Body of pancreas (tissue), 4 donors: ENCODE data around the gene GOLGA1. TPM values are rescaled to one million over a fixed set of nuclear protein-coding genes. Genes with fewer than 3 reads are reported as not detected.

ENCODE experiments used
- ATAC-seq: fragments of 150-250 bp; one replicate; pipeline ENCODE4 v1.9.1; 2016
- DNase-seq, 4 donors: peaks; one replicate each; pipeline ENCODE4 v3.0.0-alpha.2; 2019
- H3K27ac ChIP-seq, 4 donors: fragments of 200-600 bp; sonication (generic); 1 replicate in 3 of 4; 2 replicates in 1 of 4; pipeline versions ENCODE4 v1.5.1 to v1.6.1; 2016 to 2019; ENCODE audit warnings: mild to moderate bottlenecking in 1 of 4, mixed read lengths in 1 of 4, moderate library complexity in 1 of 4
- H3K27me3 ChIP-seq, 2 donors: fragments of 200-600 bp; sonication (generic); one replicate each; pipeline ENCODE4 v1.6.0; 2016; ENCODE audit warnings: mild to moderate bottlenecking in 1 of 2
- H3K36me3 ChIP-seq, 2 donors: fragments of 200-600 bp; sonication (generic); replicated peaks in 1 of 2; 2 replicates each; pipeline ENCODE4 v1.5.1; 2016; ENCODE audit warnings: low read depth in 2 of 2; ENCODE audit not compliant: insufficient read depth in 1 of 2
- H3K4me1 ChIP-seq: fragments of 200-600 bp; sonication (generic); one replicate; pipeline ENCODE4 v1.6.0; 2016
- H3K4me3 ChIP-seq, 2 donors: fragments of 200-600 bp; sonication (generic); 1 replicate in 1 of 2; 2 replicates in 1 of 2; pipeline ENCODE4 v1.5.1; 2016 to 2019
- H3K9me3 ChIP-seq, 3 donors: fragments of 200-600 bp; sonication (generic); 1 replicate in 2 of 3; 2 replicates in 1 of 3; pipeline ENCODE4 v1.5.1; 2016
- POLR2A ChIP-seq, 3 donors: fragments of 450-650 bp; IDR thresholded peaks; one replicate each; pipeline ENCODE4 v1.6.1; 2016; ENCODE audit warnings: antibody characterized with exemption in 3 of 3, mild to moderate bottlenecking in 2 of 3
- WGBS, 2 donors: methylation state at CpG; one replicate each; pipeline ENCODE4 v1.1.5; 2017; 5-methylcytosine and 5-hydroxymethylcytosine counted together
- intact Hi-C: fragments of 100-400 bp; cut with DNase I; formaldehyde crosslinking; loops from one replicate; pipeline ENCODE4 v1.15.1; 2023
- total RNA-seq, 2 donors: library from RNA; depleted of rRNA; stranded (reverse); fragments of >200 nt; gene quantifications; one replicate each; pipeline ENCODE4 v1.1.0, GENCODE V29; 2016
- TF ChIP-seq, protein P1 (sequence below), 7 experiments: fragments of 450-650 bp in 4 of 7; fragments of 200-600 bp in 3 of 7; sonication (generic) in 3 of 7; IDR thresholded peaks; one replicate each; pipeline ENCODE4 v1.5.1; 2016 to 2019; ENCODE audit warnings: antibody characterized with exemption in 7 of 7

The GOLGA1 gene
- total RNA-seq, 2 donors from 2014 or later = 14.5 to 32.6 TPM

GRCh38 chr9:124879226-124879625 is 61.7 kb downstream of the GOLGA1 start:
- TF ChIP-seq, protein P1, sequence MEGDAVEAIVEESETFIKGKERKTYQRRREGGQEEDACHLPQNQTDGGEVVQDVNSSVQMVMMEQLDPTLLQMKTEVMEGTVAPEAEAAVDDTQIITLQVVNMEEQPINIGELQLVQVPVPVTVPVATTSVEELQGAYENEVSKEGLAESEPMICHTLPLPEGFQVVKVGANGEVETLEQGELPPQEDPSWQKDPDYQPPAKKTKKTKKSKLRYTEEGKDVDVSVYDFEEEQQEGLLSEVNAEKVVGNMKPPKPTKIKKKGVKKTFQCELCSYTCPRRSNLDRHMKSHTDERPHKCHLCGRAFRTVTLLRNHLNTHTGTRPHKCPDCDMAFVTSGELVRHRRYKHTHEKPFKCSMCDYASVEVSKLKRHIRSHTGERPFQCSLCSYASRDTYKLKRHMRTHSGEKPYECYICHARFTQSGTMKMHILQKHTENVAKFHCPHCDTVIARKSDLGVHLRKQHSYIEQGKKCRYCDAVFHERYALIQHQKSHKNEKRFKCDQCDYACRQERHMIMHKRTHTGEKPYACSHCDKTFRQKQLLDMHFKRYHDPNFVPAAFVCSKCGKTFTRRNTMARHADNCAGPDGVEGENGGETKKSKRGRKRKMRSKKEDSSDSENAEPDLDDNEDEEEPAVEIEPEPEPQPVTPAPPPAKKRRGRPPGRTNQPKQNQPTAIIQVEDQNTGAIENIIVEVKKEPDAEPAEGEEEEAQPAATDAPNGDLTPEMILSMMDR (IDR thresholded peaks at IDR 0.05) = no peak
- TF ChIP-seq POLR2A (IDR thresholded peaks at IDR 0.05) = no peak
- ATAC-seq = no peak

GRCh38 chr9:124878518-124878917 is 62.4 kb downstream of the GOLGA1 start:
- no peak for ATAC-seq
- intact Hi-C loops = no loop called here
- no peaks in the 10 kb centered on the region for H3K9me3 ChIP-seq
- peaks cover 6 to 17% of the 10 kb centered on the region in 2 donors for H3K36me3 ChIP-seq
- no peaks in the 10 kb centered on the region for H3K27me3 ChIP-seq
- TF ChIP-seq POLR2A (IDR thresholded peaks at IDR 0.05) = no peak
- TF ChIP-seq, protein P1 (IDR thresholded peaks at IDR 0.05) = no peak
- 83 to 90% methylated on average over 6 of the region's 6 CpGs for WGBS, 2 donors
- no peak for DNase-seq
- peaks cover 2% of the 10 kb centered on the region for H3K4me1 ChIP-seq
- no peak overlapping the region for H3K4me3 ChIP-seq
- no peak overlapping the region for H3K27ac ChIP-seq

More at GRCh38 chr9:124879226-124879625, 61.7 kb downstream of the GOLGA1 start:
- Histone ChIP-seq H3K9me3 (no peaks in the 10 kb centered on the region), H3K27ac (no peak overlapping the region), H3K36me3 (peaks cover 6 to 17% of the 10 kb centered on the region in 2 donors), H3K27me3 (no peaks in the 10 kb centered on the region), H3K4me1 (no peaks in the 10 kb centered on the region), H3K4me3 (no peak overlapping the region)
- intact Hi-C loops = no loop called here
- 71 to 80% methylated on average over 7 to 10 of the region's 10 CpGs for WGBS, 2 donors
- no peak for DNase-seq

DNA sequence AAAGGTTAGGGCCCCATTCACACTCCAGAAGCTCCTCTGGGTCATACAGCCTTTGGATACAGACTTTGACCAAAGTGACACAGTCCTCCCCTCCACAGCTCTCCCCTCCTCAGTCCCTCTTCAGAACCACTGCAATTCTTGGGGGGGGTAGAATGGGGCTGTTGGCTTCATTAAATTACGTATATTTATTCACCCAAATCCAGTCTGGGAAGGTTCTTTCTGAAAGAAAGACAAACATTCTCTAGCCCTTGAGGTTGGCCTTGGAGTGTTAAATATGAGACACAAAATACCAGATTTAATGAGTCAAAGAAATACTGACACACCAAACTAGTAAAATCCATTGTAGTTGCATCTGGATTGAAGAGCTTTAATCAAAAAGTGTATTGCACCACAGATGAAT is 62.9 kb downstream of the GOLGA1 start:
- Histone ChIP-seq H3K36me3 (peaks cover 6 to 17% of the 10 kb centered on the region in 2 donors), H3K4me3 (no peak overlapping the region), H3K4me1 (peaks cover 7% of the 10 kb centered on the region), H3K27me3 (no peaks in the 10 kb centered on the region), H3K9me3 (no peaks in the 10 kb centered on the region), H3K27ac (no peak overlapping the region)
- intact Hi-C loops = no loop called here
- ATAC-seq (no peak), DNase-seq (no peak)
- 67 to 71% methylated on average over 1 of the region's 1 CpG for WGBS, 2 donors
- no peak for TF ChIP-seq POLR2A (IDR thresholded peaks at IDR 0.05)
- TF ChIP-seq, protein P1 (IDR thresholded peaks at IDR 0.05) = no peak

GRCh38 chr9:124877021-124877782 is 63.7 kb downstream of the GOLGA1 start:
- H3K4me1 ChIP-seq = peaks cover 15% of the 10 kb centered on the region
- no peak for ATAC-seq
- WGBS, 2 donors = 79 to 82% methylated on average over 14 of the region's 14 CpGs
- H3K36me3 ChIP-seq = peaks cover 6 to 16% of the 10 kb centered on the region in 2 donors
- no peak overlapping the region for H3K4me3 ChIP-seq
- no peaks in the 10 kb centered on the region for H3K27me3 ChIP-seq
- no peak for TF ChIP-seq POLR2A (IDR thresholded peaks at IDR 0.05)
- TF ChIP-seq, protein P1 (IDR thresholded peaks at IDR 0.05) = no peak
- intact Hi-C loops = no loop called here
- DNase-seq = no peak
- H3K9me3 ChIP-seq = no peaks in the 10 kb centered on the region
- H3K27ac ChIP-seq = no peak overlapping the region

DNA sequence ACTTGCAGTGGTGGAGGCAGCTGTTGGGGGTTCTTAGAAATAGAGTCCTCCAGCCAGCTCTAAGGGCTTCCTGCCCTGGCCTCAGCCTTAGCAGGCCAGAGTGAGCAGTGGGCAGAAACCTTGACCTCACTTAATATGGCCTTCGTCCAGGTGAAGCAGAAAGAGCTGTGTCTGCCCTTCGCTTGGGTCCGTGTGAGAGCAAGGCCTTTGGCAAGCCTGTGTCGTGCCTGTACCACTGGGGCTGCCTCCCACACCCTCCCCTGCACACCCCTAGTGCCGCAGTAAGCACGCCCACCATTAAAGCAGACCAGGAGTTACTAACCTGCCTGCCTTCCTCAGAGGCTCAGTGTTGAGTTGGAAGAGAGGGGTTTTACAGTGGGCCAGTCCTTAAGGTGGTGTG is 65.4 kb downstream of the GOLGA1 start:
- peaks cover 5 to 14% of the 10 kb centered on the region in 2 donors for H3K36me3 ChIP-seq
- no peaks in the 10 kb centered on the region for H3K9me3 ChIP-seq
- 82 to 93% methylated on average over 6 of the region's 6 CpGs for WGBS, 2 donors
- intact Hi-C loops = no loop called here
- no peak overlapping the region for H3K4me3 ChIP-seq
- peaks cover 28% of the 10 kb centered on the region for H3K4me1 ChIP-seq
- H3K27me3 ChIP-seq = no peaks in the 10 kb centered on the region
- TF ChIP-seq, protein P1 (IDR thresholded peaks at IDR 0.05) = no peak
- no peak for TF ChIP-seq POLR2A (IDR thresholded peaks at IDR 0.05)
- no peak for DNase-seq
- no peak for ATAC-seq
- no peak overlapping the region for H3K27ac ChIP-seq
